HG02840 (cell line): Measurements from ENCODE around the gene NEK1.
"Not testable (repeated sequence)": the region's sequence is repeated elsewhere in the genome, so short reads cannot be mapped to it uniquely, and the experiment has no call there.

Source experiments
- ATAC-seq: cut with Tn5 transposase; IDR thresholded peaks from one replicate; pipeline ENCODE4 v1.9.1; 2021; ENCODE audit warnings: mild to moderate bottlenecking, moderate library complexity, moderate number of reproducible peaks; ENCODE audit not compliant: unreplicated experiment, low FRiP score

Gene NEK1

GRCh38 chr4:169603312-169603711, 9.1 kb downstream of the NEK1 start:
- ATAC-seq, result no peak

GRCh38 chr4:169601016-169601771, 11.2 kb downstream of the NEK1 start:
- no peak for ATAC-seq

GRCh38 chr4:169594560-169595195, 17.7 kb downstream of the NEK1 start:
- no peak for ATAC-seq

- no peak for ATAC-seq
Observed at GRCh38 chr4:169593050-169593560, 19.3 kb downstream of the NEK1 start.

- no peak for ATAC-seq
Observed at GRCh38 chr4:169583563-169583962, 28.8 kb downstream of the NEK1 start.

- ATAC-seq, result no peak
Observed at GRCh38 chr4:169582706-169583105, 29.7 kb downstream of the NEK1 start.

- peak; percentile 70 for ATAC-seq
Observed at GRCh38 chr4:169582203-169582602, 30.2 kb downstream of the NEK1 start.

- ATAC-seq, result no peak
Observed at GRCh38 chr4:169573889-169574288, 38.5 kb downstream of the NEK1 start.

- ATAC-seq, result no peak
Observed at GRCh38 chr4:169571435-169571834, 40.9 kb downstream of the NEK1 start.

GRCh38 chr4:169571012-169571411, 41.4 kb downstream of the NEK1 start:
- ATAC-seq, result not testable (repeated sequence)

GRCh38 chr4:169570266-169570665, 42.1 kb downstream of the NEK1 start:
- ATAC-seq, result not testable (repeated sequence)

GRCh38 chr4:169569188-169569587, 43.2 kb downstream of the NEK1 start:
- ATAC-seq, result not testable (repeated sequence)

- no peak for ATAC-seq
Observed at GRCh38 chr4:169567916-169568315, 44.5 kb downstream of the NEK1 start.

GRCh38 chr4:169566021-169566818, 46.2 kb downstream of the NEK1 start:
- ATAC-seq, result no peak

- ATAC-seq, result no peak
Observed at GRCh38 chr4:169565606-169566005, 46.8 kb downstream of the NEK1 start.

GRCh38 chr4:169557061-169557636, 55.2 kb downstream of the NEK1 start:
- no peak for ATAC-seq

- ATAC-seq, result not testable (repeated sequence)
Observed at GRCh38 chr4:169546548-169546947, 65.8 kb downstream of the NEK1 start.

GRCh38 chr4:169540774-169541173, 71.6 kb downstream of the NEK1 start:
- no peak for ATAC-seq

- no peak for ATAC-seq
Observed at GRCh38 chr4:169530048-169530447, 82.3 kb downstream of the NEK1 start.

- ATAC-seq, result no peak
Observed at GRCh38 chr4:169523796-169524195, 88.6 kb downstream of the NEK1 start.

- ATAC-seq, result no peak
Observed at GRCh38 chr4:169510617-169511016, 101.8 kb downstream of the NEK1 start.
